Measurements from ENCODE around the gene PIGP. TPM values are rescaled to one million over a fixed set of nuclear protein-coding genes. Genes with fewer than 3 reads are reported as not detected.
A peak's percentile ranks its signal among the peaks of the same experiment; 100 is the strongest.

The PIGP gene
- total RNA-seq, 2 donors from 2014 or later = 15.0 to 17.0 TPM

DNA sequence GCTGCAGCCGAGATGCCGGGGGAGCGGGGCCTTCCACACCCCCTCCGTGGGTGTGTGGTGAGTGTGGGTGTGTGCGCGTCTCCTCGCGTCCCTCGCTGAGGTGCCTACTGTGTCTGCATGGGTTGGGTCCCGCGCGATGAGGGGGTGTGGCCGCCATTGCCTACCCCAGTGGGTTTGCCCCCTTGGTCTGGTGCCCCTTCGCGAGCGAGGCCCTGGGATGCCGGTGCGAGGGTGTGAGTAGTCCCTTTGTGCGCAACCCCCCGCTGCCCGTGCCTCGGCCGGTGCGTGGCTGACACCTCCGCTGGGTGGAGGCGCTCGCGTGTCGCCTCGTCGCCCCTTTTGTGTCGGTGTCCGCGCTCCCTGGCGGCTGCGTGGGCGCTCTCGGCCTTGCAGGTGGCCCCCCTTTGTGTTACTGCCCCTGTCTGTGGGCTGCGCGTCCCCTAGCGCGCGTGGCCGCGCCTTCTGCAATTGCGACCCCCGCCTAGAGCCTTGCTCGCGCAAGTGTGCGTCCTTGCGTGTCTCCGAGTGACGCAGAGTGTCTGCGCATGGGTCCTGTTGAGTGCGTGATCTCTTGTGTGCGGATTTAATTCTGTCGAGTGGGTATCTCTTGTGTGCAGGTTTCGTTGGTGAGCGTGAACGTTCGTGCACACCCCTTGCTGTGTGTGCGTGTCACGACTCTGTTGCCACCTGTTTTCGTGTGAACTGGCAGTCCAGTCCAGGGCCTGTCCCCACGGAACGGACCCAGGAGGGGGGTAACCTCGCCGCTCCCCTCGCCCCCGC lies 736 bp upstream of the PIGP start:
- Mint-ChIP-seq H3K4me3 (peak overlapping the region; percentile 86 to 95), H3K27ac (peak overlapping the region; percentile 92), H3K9me3 (no peaks in the 10 kb centered on the region), H3K4me1 (ENCODE audit: low read depth) (peaks cover 65% of the 10 kb centered on the region), H3K27me3 (ENCODE audit: low read depth) (no peaks in the 10 kb centered on the region), H3K36me3 (ENCODE audit: insufficient read depth in 2 of 2) (peaks cover 3 to 14% of the 10 kb centered on the region in 2 donors)
- ATAC-seq (replicated peaks in 1 of 2) (peak; percentile 48 to 54), DNase-seq (peak; percentile 62 to 71)

DNA sequence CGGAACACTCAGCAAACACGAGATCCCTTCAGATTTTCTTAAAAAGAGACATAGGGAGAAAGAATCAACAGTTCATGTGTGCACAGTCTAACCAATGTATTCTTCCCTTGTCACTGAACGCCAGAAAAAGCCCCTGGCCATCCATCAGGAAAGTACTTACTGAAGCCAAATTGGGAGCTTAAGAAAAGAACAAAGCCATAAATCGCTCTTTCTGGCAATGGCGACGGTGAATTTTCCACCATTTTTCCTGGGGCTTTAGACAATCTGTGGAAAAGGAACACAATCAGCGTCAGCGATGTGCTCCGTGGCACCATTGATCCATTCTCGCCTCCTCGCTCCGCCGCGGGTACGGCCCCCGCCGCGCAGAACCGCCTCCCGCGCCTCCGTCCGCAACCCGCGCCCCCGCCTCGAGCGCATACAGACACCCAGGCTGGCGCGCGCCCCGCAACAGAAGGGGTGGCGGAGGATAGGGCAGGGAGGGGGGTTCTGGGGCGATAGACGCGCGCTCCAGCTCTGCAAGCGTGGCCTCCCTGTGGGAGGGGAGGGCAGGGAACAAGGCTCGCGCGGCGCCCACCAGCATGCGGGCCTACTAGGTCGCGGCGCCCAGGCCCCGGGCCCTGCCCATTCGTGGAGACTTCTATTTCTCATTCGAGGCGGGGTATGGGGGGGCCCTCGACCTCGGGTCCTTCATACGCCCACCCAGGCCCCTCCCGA lies 440 bp downstream of the PIGP start:
- DNase-seq (peak; percentile 79 to 80), ATAC-seq (replicated peaks in 1 of 2) (peak; percentile 60 to 67)
- peaks cover 56% of the 10 kb centered on the region for H3K4me1 Mint-ChIP-seq (ENCODE audit: low read depth)
- no peaks in the 10 kb centered on the region for H3K27me3 Mint-ChIP-seq (ENCODE audit: low read depth)
- no peaks in the 10 kb centered on the region for H3K9me3 Mint-ChIP-seq
- peak overlapping the region; percentile 91 for H3K27ac Mint-ChIP-seq
- peaks cover 4 to 18% of the 10 kb centered on the region in 2 donors for H3K36me3 Mint-ChIP-seq (ENCODE audit: insufficient read depth in 2 of 2)
- peak overlapping the region; percentile 82 to 87 for H3K4me3 Mint-ChIP-seq

DNA sequence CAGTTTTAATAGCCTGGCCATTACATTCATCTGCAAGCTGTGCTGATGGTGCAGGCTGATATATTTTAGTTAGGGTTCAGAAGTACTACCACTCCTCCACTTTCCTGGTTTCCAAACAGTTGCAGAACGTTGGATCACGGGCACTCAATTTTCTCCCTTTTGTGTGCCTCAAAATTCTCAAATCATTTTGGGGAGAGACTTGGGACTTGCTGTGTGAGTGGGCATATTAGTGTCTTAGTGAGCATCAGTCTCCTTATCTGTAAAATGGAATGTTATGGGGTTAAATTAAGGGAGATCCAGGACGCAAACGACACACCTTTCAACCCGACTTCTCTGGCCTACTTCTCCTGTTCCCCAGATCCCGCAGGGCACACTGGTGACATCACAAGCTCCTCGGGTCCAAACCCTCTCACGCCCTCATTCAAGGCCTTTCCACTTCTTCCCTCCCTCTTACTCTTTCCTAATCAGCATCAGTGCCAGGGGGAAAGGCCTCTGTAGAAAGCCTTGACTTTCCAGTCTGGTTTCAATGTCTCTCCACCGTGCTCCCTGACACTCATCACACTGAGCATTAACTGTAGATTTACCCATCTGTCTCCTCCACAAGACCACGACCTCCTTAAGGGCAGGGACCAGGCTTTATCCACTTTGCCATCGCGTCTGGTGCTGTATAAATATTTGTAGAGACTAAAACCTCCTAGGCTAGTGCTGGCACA lies 1.2 kb downstream of the PIGP start:
- ATAC-seq (replicated peaks in 1 of 2) = no peak
- H3K4me1 Mint-ChIP-seq (ENCODE audit: low read depth) = peaks cover 50% of the 10 kb centered on the region
- peaks cover 4 to 18% of the 10 kb centered on the region in 2 donors for H3K36me3 Mint-ChIP-seq (ENCODE audit: insufficient read depth in 2 of 2)
- peak overlapping the region; percentile 91 for H3K27ac Mint-ChIP-seq
- no peaks in the 10 kb centered on the region for H3K27me3 Mint-ChIP-seq (ENCODE audit: low read depth)
- no peaks in the 10 kb centered on the region for H3K9me3 Mint-ChIP-seq
- peak overlapping the region; percentile 82 to 87 for H3K4me3 Mint-ChIP-seq
- peak in 1 of 2 donors; percentile 3 for DNase-seq

DNA sequence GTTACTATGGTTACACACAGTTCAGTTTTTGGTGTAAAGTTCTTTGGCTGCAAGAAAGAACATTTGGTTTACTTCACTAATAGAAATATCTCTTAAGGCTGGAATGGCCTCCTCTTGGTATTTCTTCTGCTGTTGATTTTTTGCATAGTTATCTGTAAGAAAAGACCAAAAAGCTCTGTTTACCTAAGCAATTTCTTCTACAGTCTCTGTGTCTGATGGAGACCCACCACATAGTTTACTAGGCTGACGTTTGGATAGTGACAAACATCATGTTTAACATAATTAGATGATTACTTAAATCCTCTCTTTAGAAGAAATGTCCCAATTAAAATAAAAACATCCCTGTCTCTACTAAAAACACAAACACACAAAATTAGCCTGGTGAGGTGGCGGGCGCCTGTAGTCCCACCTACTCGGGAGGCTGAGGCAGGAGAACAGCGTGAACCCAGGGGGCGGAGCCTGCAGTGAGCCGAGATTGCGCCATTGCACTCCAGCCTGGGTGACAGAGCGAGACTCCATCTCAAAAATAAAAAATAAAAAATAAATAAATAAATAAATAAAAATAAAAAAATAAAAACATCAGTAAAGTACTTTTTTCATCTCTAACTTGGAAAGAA lies 7.2 kb downstream of the PIGP start:
- no peak overlapping the region for H3K27ac Mint-ChIP-seq
- no peak overlapping the region for H3K4me3 Mint-ChIP-seq
- H3K36me3 Mint-ChIP-seq (ENCODE audit: insufficient read depth in 2 of 2) = peaks cover 1 to 13% of the 10 kb centered on the region in 2 donors
- DNase-seq (no peak), ATAC-seq (replicated peaks in 1 of 2) (no peak)
- H3K9me3 Mint-ChIP-seq = no peaks in the 10 kb centered on the region
- H3K4me1 Mint-ChIP-seq (ENCODE audit: low read depth) = peaks cover 16% of the 10 kb centered on the region
- H3K27me3 Mint-ChIP-seq (ENCODE audit: low read depth) = no peaks in the 10 kb centered on the region

DNA sequence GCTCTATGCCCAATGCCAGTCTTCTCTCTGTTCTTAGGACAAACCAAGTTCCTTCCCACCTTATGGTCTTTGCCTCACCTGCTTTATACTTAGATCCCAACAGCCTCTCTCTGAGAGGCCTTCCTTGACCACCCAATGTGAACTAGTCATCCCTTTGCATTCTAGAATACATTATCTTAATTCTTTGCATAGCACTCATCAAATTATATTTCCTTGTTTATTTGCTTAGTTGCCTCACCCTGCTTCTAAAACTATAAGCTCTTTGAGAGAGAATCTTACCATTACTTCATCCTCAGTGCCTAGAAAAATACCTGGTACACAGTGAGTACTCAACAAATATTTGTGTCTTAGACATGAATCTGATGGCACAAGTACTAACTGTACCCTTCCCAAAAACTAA lies 8.0 kb downstream of the PIGP start:
- DNase-seq = no peak
- Mint-ChIP-seq H3K9me3 (no peaks in the 10 kb centered on the region), H3K4me1 (ENCODE audit: low read depth) (peaks cover 16% of the 10 kb centered on the region), H3K4me3 (no peak overlapping the region), H3K27ac (no peak overlapping the region), H3K36me3 (ENCODE audit: insufficient read depth in 2 of 2) (peaks cover 1 to 10% of the 10 kb centered on the region in 2 donors), H3K27me3 (ENCODE audit: low read depth) (no peaks in the 10 kb centered on the region)
- no peak for ATAC-seq (replicated peaks in 1 of 2)

DNA sequence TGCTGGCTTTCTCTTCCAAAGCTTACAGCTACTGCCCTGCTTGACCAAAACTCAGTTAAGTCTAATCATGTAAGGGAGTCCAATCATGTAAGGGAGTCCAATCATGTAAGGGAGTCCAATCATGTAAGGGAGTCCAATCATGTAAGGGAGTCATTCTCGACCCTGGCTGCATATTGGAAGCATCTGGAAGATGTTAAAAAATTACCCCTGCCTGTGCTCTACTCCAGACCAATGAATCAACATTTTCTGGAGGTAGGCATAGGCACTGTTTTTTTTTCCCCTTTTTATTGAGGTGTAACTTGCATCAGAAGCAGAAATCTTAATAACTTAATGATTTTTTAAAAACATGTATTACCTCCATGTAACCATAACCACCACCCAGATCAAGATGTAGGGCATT lies 9.4 kb downstream of the PIGP start:
- Mint-ChIP-seq H3K27me3 (ENCODE audit: low read depth) (no peaks in the 10 kb centered on the region), H3K4me3 (no peak overlapping the region), H3K36me3 (ENCODE audit: insufficient read depth in 2 of 2) (peaks cover 1 to 6% of the 10 kb centered on the region in 2 donors), H3K9me3 (no peaks in the 10 kb centered on the region), H3K27ac (no peak overlapping the region), H3K4me1 (ENCODE audit: low read depth) (peaks cover 15% of the 10 kb centered on the region)
- ATAC-seq (replicated peaks in 1 of 2) (no peak), DNase-seq (no peak)

DNA sequence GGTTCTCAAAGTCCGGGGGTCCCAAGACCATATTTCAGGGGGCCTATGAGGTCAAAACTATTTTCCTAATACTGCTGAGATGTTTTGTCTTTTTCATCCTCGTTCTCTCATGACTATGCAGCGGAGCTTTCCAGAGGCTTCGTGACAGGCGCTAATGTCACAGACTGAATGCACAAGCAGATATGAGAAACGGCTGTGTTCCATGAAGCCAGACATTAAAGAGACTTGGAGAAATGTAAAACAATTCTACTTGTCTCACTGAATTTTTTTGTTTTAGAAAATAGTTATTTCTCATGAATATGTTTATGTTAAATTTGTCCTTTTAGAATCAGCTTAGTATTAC lies 10.3 kb downstream of the PIGP start:
- peaks cover 0 to 3% of the 10 kb centered on the region in 2 donors for H3K36me3 Mint-ChIP-seq (ENCODE audit: insufficient read depth in 2 of 2)
- no peak overlapping the region for H3K27ac Mint-ChIP-seq

DNA sequence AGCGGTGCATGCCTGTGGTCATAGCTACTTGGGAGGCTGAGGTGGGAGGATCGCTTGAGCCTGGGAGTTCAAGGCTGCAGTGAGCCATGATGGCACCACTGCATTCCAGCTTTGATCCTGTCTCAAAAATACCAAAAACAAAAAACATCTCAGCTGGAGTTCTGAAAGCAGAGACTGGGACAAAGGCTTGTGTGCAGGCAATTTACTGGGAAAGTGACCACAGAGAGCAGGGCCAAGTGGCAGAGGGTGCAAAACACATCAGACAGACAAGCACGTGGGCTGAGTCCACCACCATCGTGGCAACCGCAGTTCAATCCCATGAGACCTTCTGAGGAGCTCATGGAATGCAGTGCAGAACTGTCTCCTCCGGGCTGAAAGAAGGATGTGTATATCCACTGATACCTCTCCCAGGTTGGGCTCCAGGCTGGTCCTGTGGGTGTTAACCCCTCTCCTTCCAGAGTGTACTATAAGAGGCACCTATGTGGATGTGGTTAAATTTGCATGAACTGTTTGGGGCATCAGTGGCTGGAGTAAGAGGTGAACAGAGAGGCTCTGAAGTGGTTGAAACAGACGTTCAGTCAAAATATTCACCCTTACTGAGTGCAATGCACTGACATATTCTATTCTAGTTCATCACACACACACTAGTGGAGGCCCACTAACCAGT lies 10.8 kb downstream of the PIGP start:
- H3K4me3 Mint-ChIP-seq = no peak overlapping the region
- ATAC-seq (replicated peaks in 1 of 2) (no peak), DNase-seq (no peak)
- H3K9me3 Mint-ChIP-seq = no peaks in the 10 kb centered on the region
- H3K4me1 Mint-ChIP-seq (ENCODE audit: low read depth) = peaks cover 15% of the 10 kb centered on the region
- no peaks in the 10 kb centered on the region for H3K27me3 Mint-ChIP-seq (ENCODE audit: low read depth)
- H3K36me3 Mint-ChIP-seq (ENCODE audit: insufficient read depth in 2 of 2) = peaks cover 0 to 3% of the 10 kb centered on the region in 2 donors
- no peak overlapping the region for H3K27ac Mint-ChIP-seq

More for the DNA sequence above, 10.3 kb downstream of the PIGP start:
- Mint-ChIP-seq H3K9me3 (no peaks in the 10 kb centered on the region), H3K27me3 (ENCODE audit: low read depth) (no peaks in the 10 kb centered on the region), H3K4me3 (no peak overlapping the region), H3K4me1 (ENCODE audit: low read depth) (peaks cover 15% of the 10 kb centered on the region)
- no peak for DNase-seq
- no peak for ATAC-seq (replicated peaks in 1 of 2)

DNA sequence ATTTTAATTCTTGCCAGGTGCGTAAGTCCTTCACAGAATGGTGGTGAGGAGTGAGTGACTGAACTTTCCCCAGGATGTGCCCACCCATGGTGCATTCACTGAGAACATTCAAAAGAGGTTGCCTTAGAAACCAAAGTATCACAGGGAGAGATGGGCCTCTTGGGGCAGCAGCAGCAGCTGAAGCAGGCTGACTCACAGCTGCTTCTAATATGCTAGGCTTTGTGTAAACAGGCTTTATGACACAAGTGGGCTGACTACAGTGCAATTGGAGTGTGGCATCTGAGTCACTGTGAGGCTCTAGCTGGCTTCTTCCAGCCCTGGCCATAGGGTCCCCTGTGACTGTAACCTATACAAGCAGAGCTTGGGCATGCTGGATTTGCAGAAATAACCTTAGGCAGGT lies 12.6 kb downstream of the PIGP start:
- no peaks in the 10 kb centered on the region for H3K27me3 Mint-ChIP-seq (ENCODE audit: low read depth)
- peaks cover 0 to 2% of the 10 kb centered on the region in 2 donors for H3K9me3 Mint-ChIP-seq
- no peak overlapping the region for H3K27ac Mint-ChIP-seq
- ATAC-seq (replicated peaks in 1 of 2) (peak; percentile 99), DNase-seq (peak; percentile 40 to 45)
- H3K4me1 Mint-ChIP-seq (ENCODE audit: low read depth) = peaks cover 15% of the 10 kb centered on the region
- no peaks in the 10 kb centered on the region for H3K36me3 Mint-ChIP-seq (ENCODE audit: insufficient read depth in 2 of 2)
- no peak overlapping the region for H3K4me3 Mint-ChIP-seq

DNA sequence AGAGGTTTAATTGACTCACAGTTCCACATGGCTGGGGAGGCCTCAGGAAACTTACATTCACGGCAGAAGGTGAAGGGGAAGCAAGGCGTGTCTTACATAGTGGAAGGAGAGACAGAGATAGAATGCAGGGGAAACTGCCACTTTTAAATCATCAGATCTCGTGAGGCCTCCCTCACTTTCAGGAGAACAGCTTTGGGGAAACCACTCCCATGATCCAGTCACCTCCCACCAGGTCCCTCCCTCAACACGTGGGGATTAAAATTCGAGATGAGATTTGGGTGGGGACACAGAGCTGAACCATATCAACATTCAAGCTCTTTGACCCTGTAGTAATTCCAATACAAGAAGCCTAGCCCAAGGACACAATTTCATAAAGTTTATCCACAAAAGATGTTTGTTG lies 13.7 kb downstream of the PIGP start:
- DNase-seq (no peak), ATAC-seq (replicated peaks in 1 of 2) (no peak)
- Mint-ChIP-seq H3K36me3 (ENCODE audit: insufficient read depth in 2 of 2) (no peaks in the 10 kb centered on the region), H3K9me3 (peaks cover 0 to 2% of the 10 kb centered on the region in 2 donors), H3K27ac (no peak overlapping the region), H3K27me3 (ENCODE audit: low read depth) (no peaks in the 10 kb centered on the region), H3K4me1 (ENCODE audit: low read depth) (peaks cover 15% of the 10 kb centered on the region), H3K4me3 (no peak overlapping the region)

DNA sequence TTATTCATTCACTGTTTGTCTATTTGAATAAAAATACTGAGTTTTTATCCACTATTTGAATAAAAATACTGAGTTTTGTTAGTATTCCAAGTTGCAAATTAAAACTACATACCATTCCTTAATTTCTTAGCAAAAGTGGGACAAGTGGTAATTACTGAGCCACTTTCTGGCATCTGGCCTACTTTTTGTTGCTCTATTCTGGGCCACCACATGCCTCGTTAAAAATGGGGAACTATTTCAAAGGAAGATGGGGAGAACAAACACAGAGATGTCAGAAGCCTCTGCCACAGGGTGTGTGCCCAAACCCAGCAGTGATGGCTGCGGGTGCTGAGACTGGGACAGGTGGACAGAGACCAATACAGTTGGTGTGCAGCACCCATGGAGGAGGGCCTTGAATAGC lies 14.6 kb downstream of the PIGP start:
- H3K36me3 Mint-ChIP-seq (ENCODE audit: insufficient read depth in 2 of 2) = no peaks in the 10 kb centered on the region
- ATAC-seq (replicated peaks in 1 of 2) (no peak), DNase-seq (no peak)
- H3K9me3 Mint-ChIP-seq = peaks cover 0 to 2% of the 10 kb centered on the region in 2 donors
- H3K4me1 Mint-ChIP-seq (ENCODE audit: low read depth) = peaks cover 15% of the 10 kb centered on the region
- no peak overlapping the region for H3K27ac Mint-ChIP-seq
- H3K4me3 Mint-ChIP-seq = no peak overlapping the region
- no peaks in the 10 kb centered on the region for H3K27me3 Mint-ChIP-seq (ENCODE audit: low read depth)

DNA sequence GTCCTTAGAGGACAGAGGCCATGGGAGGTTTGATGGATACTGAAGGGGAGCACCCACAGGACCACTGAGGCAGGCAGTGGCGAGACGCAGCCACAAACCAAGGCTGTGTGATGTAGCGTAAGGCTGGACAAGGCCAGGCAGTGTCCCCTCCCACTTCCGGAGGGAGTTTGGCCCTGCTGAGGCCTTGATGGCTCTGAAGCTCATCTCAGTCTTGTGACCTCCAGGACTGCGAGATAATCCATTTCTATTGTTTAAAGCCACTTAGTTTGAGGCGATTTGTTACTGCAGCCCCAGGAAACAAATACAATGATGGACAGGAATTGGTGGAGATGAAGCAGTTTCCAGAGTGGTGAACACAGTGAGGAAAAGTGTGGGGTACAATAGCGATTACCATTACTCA lies 15.3 kb downstream of the PIGP start:
- H3K9me3 Mint-ChIP-seq = peaks cover 0 to 2% of the 10 kb centered on the region in 2 donors
- peaks cover 15% of the 10 kb centered on the region for H3K4me1 Mint-ChIP-seq (ENCODE audit: low read depth)
- H3K4me3 Mint-ChIP-seq = no peak overlapping the region
- H3K36me3 Mint-ChIP-seq (ENCODE audit: insufficient read depth in 2 of 2) = no peaks in the 10 kb centered on the region
- no peaks in the 10 kb centered on the region for H3K27me3 Mint-ChIP-seq (ENCODE audit: low read depth)
- DNase-seq (no peak), ATAC-seq (replicated peaks in 1 of 2) (no peak)
- H3K27ac Mint-ChIP-seq = no peak overlapping the region
